GM12874 (cell line): ENCODE results near the gene G2E3.

Source experiments
- TF ChIP-seq, protein P1 (sequence below): IDR thresholded peaks from 2 replicates; pipeline ENCODE4 v1.5.1; 2011; ENCODE audit warnings: low read depth, mild to moderate bottlenecking, control low read depth, low read length, moderate library complexity; ENCODE audit not compliant: insufficient read depth

The G2E3 gene

DNA sequence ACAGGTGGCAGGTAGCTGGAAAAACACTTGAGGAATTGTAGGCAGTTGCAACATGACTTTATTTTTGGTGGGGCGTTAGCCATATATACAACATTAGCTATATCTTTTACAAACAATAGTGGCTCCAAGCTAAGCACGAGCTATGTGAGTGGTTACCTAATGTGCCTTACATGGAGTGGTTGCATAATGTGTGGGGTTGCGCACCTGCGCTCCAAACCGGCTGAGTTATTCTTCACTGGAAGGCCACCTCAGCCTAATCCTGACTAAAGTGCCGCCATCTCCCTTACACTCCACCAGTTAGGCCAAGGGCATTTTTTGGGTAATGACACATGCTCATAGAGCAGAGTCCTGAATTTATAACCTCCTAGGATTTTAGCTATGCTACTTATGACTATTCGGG is 31.8 kb upstream of the G2E3 start:
- TF ChIP-seq, protein P1, sequence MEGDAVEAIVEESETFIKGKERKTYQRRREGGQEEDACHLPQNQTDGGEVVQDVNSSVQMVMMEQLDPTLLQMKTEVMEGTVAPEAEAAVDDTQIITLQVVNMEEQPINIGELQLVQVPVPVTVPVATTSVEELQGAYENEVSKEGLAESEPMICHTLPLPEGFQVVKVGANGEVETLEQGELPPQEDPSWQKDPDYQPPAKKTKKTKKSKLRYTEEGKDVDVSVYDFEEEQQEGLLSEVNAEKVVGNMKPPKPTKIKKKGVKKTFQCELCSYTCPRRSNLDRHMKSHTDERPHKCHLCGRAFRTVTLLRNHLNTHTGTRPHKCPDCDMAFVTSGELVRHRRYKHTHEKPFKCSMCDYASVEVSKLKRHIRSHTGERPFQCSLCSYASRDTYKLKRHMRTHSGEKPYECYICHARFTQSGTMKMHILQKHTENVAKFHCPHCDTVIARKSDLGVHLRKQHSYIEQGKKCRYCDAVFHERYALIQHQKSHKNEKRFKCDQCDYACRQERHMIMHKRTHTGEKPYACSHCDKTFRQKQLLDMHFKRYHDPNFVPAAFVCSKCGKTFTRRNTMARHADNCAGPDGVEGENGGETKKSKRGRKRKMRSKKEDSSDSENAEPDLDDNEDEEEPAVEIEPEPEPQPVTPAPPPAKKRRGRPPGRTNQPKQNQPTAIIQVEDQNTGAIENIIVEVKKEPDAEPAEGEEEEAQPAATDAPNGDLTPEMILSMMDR, result no peak

DNA sequence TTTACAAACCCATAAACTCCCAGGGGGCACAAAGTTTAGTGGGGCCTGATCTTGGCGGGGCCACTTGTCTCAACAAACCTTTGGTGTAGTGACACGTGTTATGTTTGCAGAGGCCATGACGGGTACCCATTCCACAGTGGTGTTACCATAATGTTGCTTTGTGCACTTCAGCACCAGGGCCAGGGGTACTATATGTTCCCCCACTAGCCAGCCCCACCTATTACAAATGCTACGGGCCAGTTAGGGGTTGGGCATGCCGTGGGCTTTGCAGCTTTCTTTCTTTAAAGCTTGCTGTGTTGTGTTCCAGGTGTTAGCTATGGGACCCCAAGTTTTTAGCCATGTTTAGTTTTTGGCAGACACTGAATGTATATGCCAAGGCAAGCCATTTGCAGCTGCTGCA is 30.8 kb upstream of the G2E3 start:
- TF ChIP-seq, protein P1, result no peak

DNA sequence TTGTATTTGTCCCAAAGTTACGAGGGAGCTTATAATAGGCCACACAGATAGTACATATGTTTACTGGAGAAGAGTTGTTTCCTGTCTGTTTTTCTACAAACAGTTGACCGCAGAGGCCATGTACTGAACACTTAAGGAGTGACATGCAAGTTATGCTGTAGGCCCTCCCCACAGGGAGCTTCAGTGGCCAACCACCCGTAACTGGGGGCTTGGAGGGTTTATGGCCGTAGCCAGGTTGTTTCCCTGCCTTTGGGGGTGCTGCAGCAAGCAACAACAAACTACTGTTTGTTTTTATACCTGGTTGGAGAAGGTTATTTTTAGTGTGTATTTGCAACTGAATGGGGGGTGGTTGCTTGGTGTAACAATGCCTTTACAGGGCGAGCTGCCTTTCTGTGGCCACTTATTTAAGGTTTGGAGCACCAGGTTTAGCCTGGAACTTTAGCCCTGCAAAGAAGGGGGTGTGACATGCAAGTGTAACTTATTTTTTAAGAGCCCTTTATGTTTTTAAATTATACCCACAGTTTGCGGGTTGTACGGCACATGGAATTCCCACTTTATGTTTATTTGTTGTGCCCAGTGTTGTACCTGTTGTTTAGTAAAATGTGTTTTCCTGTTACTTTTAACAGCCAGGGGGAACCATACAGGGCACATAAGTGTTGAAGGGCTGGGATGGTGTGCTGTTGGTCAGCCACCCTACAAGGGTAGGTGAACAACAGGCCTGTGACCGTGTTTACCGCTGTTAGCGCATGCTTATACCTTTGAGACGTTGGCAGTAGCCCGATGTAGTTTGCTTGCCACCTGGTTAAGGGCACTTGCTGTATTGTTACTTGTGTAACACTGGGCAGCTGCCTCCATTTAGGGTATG is 29.9 kb upstream of the G2E3 start:
- TF ChIP-seq, protein P1, result no peak

DNA sequence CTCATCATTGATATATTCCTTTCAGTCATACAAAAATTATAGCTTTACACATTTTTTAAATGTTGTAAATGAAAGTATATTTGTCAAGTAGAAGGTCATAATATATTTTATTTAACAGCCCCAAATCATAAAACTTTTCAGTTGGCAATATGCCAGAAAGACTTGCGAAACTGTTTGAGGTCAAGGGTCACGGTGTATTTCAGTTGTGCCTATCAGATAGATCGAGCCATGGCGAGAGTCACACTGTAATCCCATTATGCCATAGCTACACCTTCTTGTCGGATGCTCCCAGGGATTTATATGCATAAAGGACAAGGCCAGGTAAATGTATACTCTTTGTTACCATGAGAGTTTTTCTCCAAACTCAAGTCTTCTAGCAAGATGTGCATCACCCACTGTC is 26.7 kb upstream of the G2E3 start:
- TF ChIP-seq, protein P1, result no peak

DNA sequence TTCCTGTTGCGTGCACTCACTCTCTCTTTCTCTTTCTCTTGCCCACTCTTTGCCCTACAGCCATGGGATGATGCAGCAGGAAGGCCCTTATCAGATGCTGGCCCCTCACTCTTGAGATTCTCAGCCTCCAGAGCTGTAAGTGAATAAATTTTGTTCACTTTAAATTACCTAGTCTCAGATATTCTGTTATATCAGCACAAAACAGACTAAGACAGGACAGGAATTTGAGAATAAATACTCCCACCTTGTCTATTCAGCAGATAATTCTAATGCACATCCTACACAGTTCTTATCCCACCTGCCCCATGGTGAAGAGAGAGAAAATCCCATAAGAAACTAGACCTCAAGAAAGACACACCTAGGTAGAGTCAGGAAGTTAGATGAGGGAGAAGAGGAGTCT is 25.8 kb upstream of the G2E3 start:
- TF ChIP-seq, protein P1, result no peak

DNA sequence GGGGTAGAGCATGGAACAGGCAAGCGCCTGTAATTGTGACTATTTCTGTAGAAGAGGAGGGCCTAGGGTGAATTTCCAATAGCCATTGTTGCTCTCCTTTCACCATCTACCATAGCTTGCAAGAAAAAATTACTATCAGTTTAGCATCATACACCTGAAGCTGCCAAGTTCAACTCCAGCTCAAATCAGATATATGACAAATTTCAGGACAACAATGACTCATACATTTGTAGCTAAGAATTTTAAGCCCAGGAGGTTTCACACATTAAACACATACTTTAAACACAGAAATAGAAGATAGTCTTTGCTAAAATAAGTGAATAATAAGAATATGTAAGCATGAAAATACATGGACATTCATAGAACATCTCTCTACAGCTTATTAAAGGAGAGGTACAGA is 17.6 kb upstream of the G2E3 start:
- TF ChIP-seq, protein P1, result no peak

DNA sequence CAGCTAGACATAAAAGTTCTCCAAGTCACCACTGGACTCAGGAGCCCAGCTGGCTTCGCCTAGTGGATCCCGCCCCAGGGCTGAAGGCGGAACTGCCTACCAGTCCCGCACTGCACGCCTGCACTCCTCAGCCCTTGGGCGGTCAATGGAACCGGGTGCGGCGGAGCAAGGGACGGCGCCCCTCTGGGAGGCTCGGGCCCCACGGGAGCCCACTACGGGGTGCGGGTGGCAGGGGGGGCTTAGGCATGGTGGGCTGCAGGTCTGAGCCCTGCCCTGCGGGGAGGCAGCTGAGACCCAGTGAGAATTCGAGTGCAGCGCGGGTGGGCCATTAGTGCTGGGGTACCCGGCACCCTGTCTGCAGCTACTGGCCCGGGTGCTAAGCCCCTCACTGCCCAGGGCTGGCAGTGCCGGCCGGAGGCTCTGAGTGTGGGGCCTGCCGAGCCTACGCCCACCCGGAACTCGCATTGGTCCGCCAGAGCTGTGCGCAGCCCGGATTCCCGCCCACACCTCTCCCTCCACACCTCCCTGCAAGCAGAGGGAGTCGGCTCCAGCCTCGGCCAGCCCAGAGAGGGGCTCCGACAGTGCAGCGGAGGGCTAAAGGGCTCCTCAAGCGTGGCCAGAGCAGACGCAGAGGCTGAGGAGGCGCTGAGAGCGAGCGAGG is 11.4 kb upstream of the G2E3 start:
- TF ChIP-seq, protein P1, result no peak
